ENCODE measurements around the gene BCAS4. TPM values are rescaled to one million over a fixed set of nuclear protein-coding genes. Genes with fewer than 3 reads are reported as not detected.
A peak's percentile ranks its signal among the peaks of the same experiment; 100 is the strongest.
"Not testable (repeated sequence)": the region's sequence is repeated elsewhere in the genome, so short reads cannot be mapped to it uniquely, and the experiment has no call there.

BCAS4 gene
- total RNA-seq, 6 experiments from 2014 or later = 0.31 to 1.4 (median 0.60) TPM

DNA sequence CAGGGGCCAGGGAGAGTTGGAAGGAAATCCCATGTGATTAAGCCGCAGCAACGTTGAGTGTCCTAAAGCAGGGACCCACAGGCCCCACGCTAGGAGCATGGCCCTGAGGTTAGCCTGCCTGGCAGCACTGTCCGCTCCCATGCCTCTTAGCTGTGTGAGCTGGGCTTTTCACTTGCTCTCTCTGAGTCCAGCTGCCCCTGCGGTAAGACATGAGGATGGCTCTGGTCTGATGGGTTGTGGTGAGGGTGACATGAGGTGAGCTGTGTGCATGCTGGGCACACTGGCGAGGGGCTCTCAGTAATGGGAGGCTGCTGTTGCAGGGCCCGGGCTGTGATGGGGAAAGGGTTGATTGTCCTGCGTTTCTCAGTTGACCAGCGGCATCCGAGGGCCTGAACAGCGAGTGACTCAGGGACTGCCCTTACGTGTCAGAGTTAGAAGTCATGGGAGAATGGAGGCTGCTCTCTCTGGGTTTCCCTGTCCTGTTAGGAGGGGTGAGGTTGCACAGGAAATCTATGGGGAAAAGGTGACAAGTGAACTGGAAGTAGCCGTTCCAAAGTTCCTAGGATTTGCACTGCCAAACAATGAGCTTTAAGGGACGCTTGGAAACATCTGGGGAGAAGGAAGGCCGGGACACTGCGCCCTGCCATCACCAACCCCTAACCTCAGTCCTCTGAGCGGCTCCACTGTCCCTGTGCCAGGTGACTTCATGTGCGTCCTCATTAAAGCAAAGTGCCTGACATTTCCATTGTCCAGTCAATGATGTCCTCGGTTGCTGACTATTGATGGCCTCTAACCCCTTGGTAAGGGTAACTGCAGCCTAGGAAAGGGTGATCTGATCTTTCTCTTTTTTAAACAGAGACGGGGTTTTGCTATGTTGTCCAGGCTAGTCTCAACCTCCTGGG lies 85.0 kb downstream of the BCAS4 start:
- peak in 1 of 4 donors; percentile 17 for ATAC-seq
- DNase-seq = no peak
- TF ChIP-seq POLR2A (IDR thresholded peaks at IDR 0.05) = no peak
- no peak overlapping the region for H3K27ac ChIP-seq
- WGBS (ENCODE audit: insufficient coverage, low coverage, low lambda C conversion rate, missing lambda C conversion rate) = 86% methylated on average over 14 of the region's 20 CpGs
- H3K9me3 ChIP-seq = no peaks in the 10 kb centered on the region
- H3K4me3 ChIP-seq = no peak overlapping the region
- H3K4me1 ChIP-seq = no peaks in the 10 kb centered on the region
- H3K27me3 ChIP-seq = no peaks in the 10 kb centered on the region
- intact Hi-C loops (cut with DNase I) = no loop called here
- H3K36me3 ChIP-seq = no peaks in the 10 kb centered on the region

DNA sequence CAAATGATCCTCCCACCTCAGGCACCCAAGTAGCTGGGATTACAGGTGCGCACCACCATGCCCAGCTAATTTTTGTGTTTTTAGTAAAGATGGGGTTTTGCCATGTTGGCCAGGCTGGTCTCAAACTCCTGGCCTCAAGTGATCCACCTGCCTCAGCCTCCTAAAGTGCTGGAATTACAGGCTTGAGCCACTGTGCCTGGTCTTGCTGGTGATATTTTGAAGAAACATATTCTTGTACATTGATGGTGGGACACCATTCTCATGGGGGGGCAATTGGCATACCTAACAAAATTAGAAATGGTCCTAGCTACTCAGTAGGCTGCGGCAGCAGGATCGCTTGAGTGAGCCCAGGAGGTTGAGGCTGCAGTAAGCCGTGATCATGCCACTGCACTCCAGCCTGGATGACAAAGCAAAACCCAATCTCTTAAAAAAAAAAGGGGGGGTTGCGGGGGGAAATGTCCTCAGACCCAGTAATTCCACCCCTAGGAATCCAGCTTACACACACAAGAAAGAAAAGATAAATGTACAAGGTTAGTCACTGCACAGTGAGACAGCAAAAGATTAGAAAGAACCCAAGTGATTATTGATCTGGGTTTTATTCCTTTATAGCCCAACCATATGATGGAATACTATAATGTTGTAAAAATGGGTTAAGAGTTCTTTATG lies 87.0 kb downstream of the BCAS4 start:
- H3K27me3 ChIP-seq; ATAC-seq; intact Hi-C loops (cut with DNase I); DNase-seq; H3K27ac ChIP-seq; H3K36me3 ChIP-seq; H3K4me3 ChIP-seq; H3K4me1 ChIP-seq; H3K9me3 ChIP-seq: not testable (repeated sequence)
- 100% methylated on average over 4 of the region's 5 CpGs for WGBS (ENCODE audit: insufficient coverage, low coverage, low lambda C conversion rate, missing lambda C conversion rate)

DNA sequence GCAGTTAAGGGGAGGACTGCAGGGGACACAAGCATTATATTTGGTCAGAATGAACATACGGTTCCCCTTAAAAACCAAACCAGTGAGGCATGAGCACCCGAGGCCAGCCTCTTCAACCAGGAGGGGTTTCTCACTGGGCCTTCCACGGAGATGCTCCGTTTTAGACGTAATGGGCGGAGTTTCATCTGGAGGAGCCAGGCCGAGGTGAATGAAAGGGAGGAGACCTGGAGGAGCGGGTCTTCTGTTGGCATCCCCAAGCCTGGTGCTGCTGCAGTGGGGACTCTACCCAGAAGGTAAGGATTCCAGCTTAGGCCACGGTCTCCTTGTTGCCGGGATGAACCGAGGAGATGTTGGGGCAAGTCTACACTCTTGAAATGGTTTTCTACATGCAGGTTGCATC lies 89.0 kb downstream of the BCAS4 start:
- WGBS (ENCODE audit: insufficient coverage, low coverage, low lambda C conversion rate, missing lambda C conversion rate) = 93% methylated on average over 5 of the region's 11 CpGs
- no peaks in the 10 kb centered on the region for H3K9me3 ChIP-seq
- no peak overlapping the region for H3K27ac ChIP-seq
- H3K4me1 ChIP-seq = no peaks in the 10 kb centered on the region
- intact Hi-C loops (cut with DNase I) = no loop called here
- ATAC-seq = peak in 1 of 4 donors; percentile 8
- no peak overlapping the region for H3K4me3 ChIP-seq
- DNase-seq = no peak
- no peak for TF ChIP-seq POLR2A (IDR thresholded peaks at IDR 0.05)
- TF ChIP-seq, protein P1, sequence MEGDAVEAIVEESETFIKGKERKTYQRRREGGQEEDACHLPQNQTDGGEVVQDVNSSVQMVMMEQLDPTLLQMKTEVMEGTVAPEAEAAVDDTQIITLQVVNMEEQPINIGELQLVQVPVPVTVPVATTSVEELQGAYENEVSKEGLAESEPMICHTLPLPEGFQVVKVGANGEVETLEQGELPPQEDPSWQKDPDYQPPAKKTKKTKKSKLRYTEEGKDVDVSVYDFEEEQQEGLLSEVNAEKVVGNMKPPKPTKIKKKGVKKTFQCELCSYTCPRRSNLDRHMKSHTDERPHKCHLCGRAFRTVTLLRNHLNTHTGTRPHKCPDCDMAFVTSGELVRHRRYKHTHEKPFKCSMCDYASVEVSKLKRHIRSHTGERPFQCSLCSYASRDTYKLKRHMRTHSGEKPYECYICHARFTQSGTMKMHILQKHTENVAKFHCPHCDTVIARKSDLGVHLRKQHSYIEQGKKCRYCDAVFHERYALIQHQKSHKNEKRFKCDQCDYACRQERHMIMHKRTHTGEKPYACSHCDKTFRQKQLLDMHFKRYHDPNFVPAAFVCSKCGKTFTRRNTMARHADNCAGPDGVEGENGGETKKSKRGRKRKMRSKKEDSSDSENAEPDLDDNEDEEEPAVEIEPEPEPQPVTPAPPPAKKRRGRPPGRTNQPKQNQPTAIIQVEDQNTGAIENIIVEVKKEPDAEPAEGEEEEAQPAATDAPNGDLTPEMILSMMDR (IDR thresholded peaks at IDR 0.05) = no peak
- no peaks in the 10 kb centered on the region for H3K27me3 ChIP-seq
- H3K36me3 ChIP-seq = peaks cover 0 to under 1% (median 0%) of the 10 kb centered on the region in 4 donors

DNA sequence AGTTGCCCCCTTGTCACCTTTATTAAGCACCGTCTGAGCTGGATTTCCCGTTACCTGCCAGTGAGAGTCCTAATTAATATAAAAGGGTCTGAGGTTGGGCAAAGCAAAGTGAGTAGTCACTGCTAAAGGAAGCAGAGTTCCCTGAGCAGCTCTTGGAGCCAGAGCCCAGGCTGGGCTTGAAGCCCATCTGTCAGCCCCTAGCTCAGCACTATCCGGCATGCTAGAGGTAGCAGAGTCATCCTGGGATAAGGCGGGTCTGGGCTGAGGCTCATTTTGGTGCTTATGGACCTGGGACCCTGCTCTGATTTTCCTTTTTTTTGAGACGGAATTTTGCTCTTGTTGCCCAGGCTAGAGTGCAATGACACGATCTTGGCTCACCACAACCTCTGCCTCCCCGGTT lies 90.2 kb downstream of the BCAS4 start:
- Histone ChIP-seq H3K27ac (no peak overlapping the region), H3K4me1 (no peaks in the 10 kb centered on the region), H3K36me3 (peaks cover 0 to 9% (median 4%) of the 10 kb centered on the region in 4 donors), H3K27me3 (no peaks in the 10 kb centered on the region), H3K4me3 (no peak overlapping the region), H3K9me3 (no peaks in the 10 kb centered on the region)
- intact Hi-C loops (cut with DNase I) = no loop called here
- 67% methylated on average over 4 of the region's 7 CpGs for WGBS (ENCODE audit: insufficient coverage, low coverage, low lambda C conversion rate, missing lambda C conversion rate)
- DNase-seq (no peak), ATAC-seq (peak in 2 of 4 donors; percentile 28)
- no peak for TF ChIP-seq POLR2A (IDR thresholded peaks at IDR 0.05)
- TF ChIP-seq, protein P1 (IDR thresholded peaks at IDR 0.05) = no peak

DNA sequence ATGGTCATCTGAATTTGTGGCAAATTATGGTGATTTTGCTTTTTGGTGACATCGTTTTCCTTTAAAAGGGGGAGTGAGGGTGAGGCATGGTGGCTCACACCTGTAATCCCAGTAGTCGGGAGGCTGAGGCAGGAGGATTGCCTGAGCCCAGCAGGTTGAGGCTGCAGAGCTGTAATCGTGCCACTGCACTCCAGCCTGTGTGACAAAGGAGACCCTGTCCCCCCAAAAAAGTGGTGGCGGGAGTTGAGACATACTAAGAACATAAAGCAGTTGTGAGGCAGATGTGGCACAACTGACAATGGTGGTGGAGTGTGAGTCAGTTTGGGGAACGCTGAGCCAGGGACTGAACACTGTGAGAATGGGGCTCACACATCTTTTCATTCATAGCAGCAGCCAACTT lies 90.9 kb downstream of the BCAS4 start:
- H3K27ac ChIP-seq = no peak overlapping the region
- H3K4me3 ChIP-seq = no peak overlapping the region
- WGBS (ENCODE audit: insufficient coverage, low coverage, low lambda C conversion rate, missing lambda C conversion rate) = 87% methylated on average over 5 of the region's 5 CpGs
- ATAC-seq (peak in 1 of 4 donors; percentile 9), DNase-seq (no peak)
- intact Hi-C loops (cut with DNase I) = no loop called here
- no peaks in the 10 kb centered on the region for H3K9me3 ChIP-seq
- H3K36me3 ChIP-seq = peaks cover 0 to 9% (median 5%) of the 10 kb centered on the region in 4 donors
- H3K4me1 ChIP-seq = no peaks in the 10 kb centered on the region
- no peaks in the 10 kb centered on the region for H3K27me3 ChIP-seq
- TF ChIP-seq POLR2A (IDR thresholded peaks at IDR 0.05) = no peak
- TF ChIP-seq, protein P1 (IDR thresholded peaks at IDR 0.05) = no peak

Measured in right lobe of liver (tissue), 6 donors.